Mesothelial cell of epicardium (in vitro differentiated cells): ENCODE data around the gene TSHR. TPM values are rescaled to one million over a fixed set of nuclear protein-coding genes. Genes with fewer than 3 reads are reported as not detected.

Experiments used
- DNase-seq, 2 experiments: peaks; one replicate each; pipeline ENCODE4 v3.0.0; 2021; ENCODE audit warnings: low spot score in 2 of 2; ENCODE audit not compliant: unreplicated experiment in 2 of 2
- H3K27ac Mint-ChIP-seq: 2 replicates; pipeline ENCODE4 v1.8.0; 2021; ENCODE audit warnings: mixed read lengths
- H3K27me3 Mint-ChIP-seq: 2 replicates; pipeline ENCODE4 v1.8.0; 2021; ENCODE audit warnings: low read depth, mixed read lengths
- H3K36me3 Mint-ChIP-seq: 2 replicates; pipeline ENCODE4 v1.8.0; 2021; ENCODE audit warnings: mixed read lengths
- H3K4me1 Mint-ChIP-seq: 2 replicates; pipeline ENCODE4 v1.8.0; 2021; ENCODE audit warnings: mixed read lengths
- H3K4me3 Mint-ChIP-seq: 2 replicates; pipeline ENCODE4 v1.8.0; 2021; ENCODE audit warnings: mild to moderate bottlenecking, moderate library complexity, mixed read lengths
- H3K9me3 Mint-ChIP-seq: 2 replicates; pipeline ENCODE4 v1.8.0; 2021; ENCODE audit warnings: mixed read lengths
- total RNA-seq: library from RNA; stranded (reverse); gene quantifications from 3 replicates; pipeline ENCODE4 v1.2.1, GENCODE V29; 2021
- TF ChIP-seq, protein P1 (sequence below): fragments of 200-600 bp; sonication (generic); IDR thresholded peaks from one replicate; pipeline ENCODE4 v1.5.0; 2021; ENCODE audit warnings: antibody characterized with exemption; ENCODE audit not compliant: unreplicated experiment

The TSHR gene
- total RNA-seq, 1 donor from 2014 or later: not detected

DNA sequence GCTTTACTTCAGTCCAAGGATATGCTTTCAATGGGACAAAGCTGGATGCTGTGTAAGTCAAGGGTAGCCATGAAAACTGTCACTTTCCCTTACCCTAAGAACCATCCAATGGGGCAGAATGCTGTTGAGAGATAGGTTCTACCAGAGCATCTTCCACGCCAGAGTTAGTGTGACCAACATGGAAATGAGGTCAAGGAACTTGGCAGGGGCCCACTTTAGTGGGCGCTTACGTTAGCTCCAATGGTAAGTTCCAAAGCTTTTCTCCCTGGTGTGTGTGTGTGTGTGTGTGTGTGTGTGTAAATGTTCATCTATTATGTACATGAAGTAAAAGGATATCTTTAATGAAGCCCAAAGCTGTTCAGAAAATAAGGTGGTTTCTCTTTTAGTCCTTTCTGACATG lies 141.2 kb downstream of the TSHR start:
- H3K9me3 Mint-ChIP-seq: no peaks in the 10 kb centered on the region
- no peaks in the 10 kb centered on the region for H3K36me3 Mint-ChIP-seq
- no peaks in the 10 kb centered on the region for H3K4me1 Mint-ChIP-seq
- no peak overlapping the region for H3K4me3 Mint-ChIP-seq
- peaks cover 14% of the 10 kb centered on the region for H3K27me3 Mint-ChIP-seq
- no peak overlapping the region for H3K27ac Mint-ChIP-seq
- DNase-seq: no peak
- TF ChIP-seq, protein P1, sequence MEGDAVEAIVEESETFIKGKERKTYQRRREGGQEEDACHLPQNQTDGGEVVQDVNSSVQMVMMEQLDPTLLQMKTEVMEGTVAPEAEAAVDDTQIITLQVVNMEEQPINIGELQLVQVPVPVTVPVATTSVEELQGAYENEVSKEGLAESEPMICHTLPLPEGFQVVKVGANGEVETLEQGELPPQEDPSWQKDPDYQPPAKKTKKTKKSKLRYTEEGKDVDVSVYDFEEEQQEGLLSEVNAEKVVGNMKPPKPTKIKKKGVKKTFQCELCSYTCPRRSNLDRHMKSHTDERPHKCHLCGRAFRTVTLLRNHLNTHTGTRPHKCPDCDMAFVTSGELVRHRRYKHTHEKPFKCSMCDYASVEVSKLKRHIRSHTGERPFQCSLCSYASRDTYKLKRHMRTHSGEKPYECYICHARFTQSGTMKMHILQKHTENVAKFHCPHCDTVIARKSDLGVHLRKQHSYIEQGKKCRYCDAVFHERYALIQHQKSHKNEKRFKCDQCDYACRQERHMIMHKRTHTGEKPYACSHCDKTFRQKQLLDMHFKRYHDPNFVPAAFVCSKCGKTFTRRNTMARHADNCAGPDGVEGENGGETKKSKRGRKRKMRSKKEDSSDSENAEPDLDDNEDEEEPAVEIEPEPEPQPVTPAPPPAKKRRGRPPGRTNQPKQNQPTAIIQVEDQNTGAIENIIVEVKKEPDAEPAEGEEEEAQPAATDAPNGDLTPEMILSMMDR: no peak

DNA sequence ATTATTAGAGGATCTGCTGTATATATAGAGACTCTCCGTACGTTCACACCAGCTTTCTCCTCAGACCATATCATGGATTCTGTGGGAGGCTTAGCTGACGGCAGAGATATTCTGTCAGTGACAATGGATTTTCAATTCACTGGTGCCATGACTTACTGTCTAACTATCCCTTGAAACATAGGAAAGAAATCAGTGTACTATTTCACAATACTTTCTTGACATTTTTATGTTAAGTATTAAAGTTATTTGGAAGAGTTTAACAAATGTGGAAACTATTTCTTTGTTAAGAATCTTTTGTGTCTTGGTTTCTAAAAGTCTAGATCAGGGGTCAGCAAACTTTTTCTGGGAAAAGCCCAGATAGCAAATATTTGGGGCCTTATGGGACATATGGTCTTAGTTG lies 146.8 kb downstream of the TSHR start:
- Mint-ChIP-seq H3K36me3 (no peaks in the 10 kb centered on the region), H3K9me3 (no peaks in the 10 kb centered on the region), H3K4me1 (no peaks in the 10 kb centered on the region), H3K27me3 (peaks cover 13% of the 10 kb centered on the region), H3K4me3 (no peak overlapping the region), H3K27ac (no peak overlapping the region)
- DNase-seq: no peak
- TF ChIP-seq, protein P1: no peak

DNA sequence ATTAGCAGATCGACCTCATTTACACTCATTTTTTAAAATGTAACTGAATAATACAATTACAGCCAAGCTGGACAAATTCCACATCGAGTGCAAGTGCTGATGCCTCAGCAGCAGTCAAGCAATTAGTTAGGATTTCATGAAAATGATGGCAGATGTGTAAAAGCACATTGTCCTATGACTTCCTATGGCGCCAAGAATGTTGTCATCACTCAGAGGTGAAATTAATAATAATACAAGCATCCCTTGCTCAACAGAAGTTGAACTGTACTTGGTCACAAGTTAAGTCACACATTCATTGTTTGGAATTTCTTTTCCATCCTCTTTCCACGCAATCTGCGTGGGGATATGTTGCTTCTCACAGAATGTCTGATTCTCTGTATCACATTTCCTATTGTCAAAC lies 148.0 kb downstream of the TSHR start:
- no peak for DNase-seq
- peaks cover 11% of the 10 kb centered on the region for H3K27me3 Mint-ChIP-seq
- H3K27ac Mint-ChIP-seq: no peak overlapping the region
- no peaks in the 10 kb centered on the region for H3K9me3 Mint-ChIP-seq
- TF ChIP-seq, protein P1: no peak
- no peaks in the 10 kb centered on the region for H3K36me3 Mint-ChIP-seq
- no peak overlapping the region for H3K4me3 Mint-ChIP-seq
- H3K4me1 Mint-ChIP-seq: no peaks in the 10 kb centered on the region

DNA sequence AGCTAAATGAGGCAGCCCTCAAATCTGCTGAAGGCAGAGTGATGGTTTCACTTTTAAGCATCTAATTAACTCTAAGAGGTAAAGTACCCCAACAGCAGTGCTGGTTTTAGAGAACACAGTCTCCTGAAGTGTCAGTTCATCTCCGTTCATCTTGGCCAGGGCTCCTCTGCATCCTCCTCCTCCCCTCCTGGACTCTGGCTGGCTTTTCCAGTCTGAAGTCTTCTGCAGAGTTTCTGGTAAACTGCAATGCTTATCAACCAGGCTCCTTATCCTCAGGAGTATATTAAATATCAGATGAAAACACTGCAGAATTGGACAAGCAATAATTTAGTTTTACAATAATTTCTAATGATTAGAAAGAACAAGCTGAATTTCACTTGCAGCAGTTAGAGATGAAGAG lies 150.0 kb downstream of the TSHR start:
- no peak for DNase-seq
- Mint-ChIP-seq H3K9me3 (no peaks in the 10 kb centered on the region), H3K4me3 (no peak overlapping the region), H3K36me3 (no peaks in the 10 kb centered on the region), H3K4me1 (no peaks in the 10 kb centered on the region), H3K27ac (no peak overlapping the region), H3K27me3 (peaks cover 5% of the 10 kb centered on the region)
- TF ChIP-seq, protein P1: no peak

DNA sequence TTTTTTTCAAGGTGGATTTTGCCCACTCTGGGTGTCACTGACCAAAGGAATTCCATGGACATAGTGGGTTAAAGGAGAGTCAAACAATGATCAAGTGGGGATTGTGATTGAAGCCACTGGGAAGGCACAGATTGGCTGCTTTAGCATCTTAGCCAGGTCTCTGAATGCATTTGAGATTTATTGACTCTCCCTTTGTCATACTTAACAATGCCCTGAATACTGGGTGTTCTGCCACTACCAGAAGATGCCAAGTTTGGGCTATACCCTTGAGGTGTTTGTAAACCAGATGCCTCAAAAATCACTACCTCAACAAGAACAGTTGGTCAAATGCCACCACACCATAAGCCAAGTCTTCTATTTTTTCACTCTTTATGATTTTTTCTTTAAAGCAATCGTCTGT lies 150.5 kb downstream of the TSHR start:
- Mint-ChIP-seq H3K27ac (no peak overlapping the region), H3K36me3 (no peaks in the 10 kb centered on the region), H3K9me3 (no peaks in the 10 kb centered on the region), H3K27me3 (peaks cover 2% of the 10 kb centered on the region), H3K4me1 (no peaks in the 10 kb centered on the region), H3K4me3 (no peak overlapping the region)
- TF ChIP-seq, protein P1: no peak
- DNase-seq: no peak

DNA sequence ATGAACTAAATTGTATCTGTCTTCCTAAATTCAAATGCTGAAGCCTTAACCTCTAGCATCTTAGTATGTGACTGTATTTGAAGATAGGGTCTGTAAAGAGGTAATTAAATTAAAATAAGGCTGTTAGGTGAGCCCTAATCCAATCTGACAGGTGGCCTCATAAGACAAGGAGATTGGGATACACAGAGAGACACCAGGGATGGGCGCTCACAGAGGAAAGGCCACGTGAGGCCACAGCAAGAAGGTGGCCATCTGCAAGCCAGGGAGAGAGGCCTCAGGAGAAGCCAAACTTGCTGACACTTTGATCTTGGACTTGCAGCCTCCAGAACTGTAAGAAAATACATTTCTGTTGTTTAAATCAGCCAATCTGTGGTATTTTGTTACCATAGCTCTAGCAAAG lies 154.8 kb downstream of the TSHR start:
- H3K27ac Mint-ChIP-seq: no peak overlapping the region
- H3K27me3 Mint-ChIP-seq: no peaks in the 10 kb centered on the region
- TF ChIP-seq, protein P1: no peak

More for the DNA sequence above, 154.8 kb downstream of the TSHR start:
- no peaks in the 10 kb centered on the region for H3K4me1 Mint-ChIP-seq
- H3K36me3 Mint-ChIP-seq: no peaks in the 10 kb centered on the region
- H3K9me3 Mint-ChIP-seq: no peaks in the 10 kb centered on the region
- DNase-seq: no peak
- H3K4me3 Mint-ChIP-seq: no peak overlapping the region
